Measurements from ENCODE around the gene SLC6A18.
"Not testable (repeated sequence)": the region's sequence is repeated elsewhere in the genome, so short reads cannot be mapped to it uniquely, and the experiment has no call there.

Gene SLC6A18

DNA sequence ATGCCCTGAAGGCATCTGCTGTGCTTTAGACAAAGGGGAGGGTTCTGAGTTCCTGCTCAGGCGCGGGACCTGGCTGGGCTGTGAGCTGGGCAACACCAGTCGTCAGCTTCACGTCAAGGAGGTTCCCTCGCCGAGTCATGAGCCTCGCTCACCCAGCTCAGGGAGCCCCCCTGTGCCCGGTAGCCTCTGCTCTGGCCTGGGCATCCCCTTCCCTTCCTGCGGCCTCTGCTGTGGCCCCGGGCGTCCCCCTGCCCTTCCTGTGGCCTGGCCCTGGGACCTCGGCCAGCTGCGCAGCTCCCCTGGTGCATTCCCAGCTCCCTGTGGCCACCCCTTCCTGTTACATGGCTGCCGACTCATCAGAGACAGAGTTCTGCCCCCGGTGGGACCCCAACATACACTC is 39.8 kb downstream of the SLC6A18 start:
- no peak for DNase-seq (ENCODE audit: low read depth)
- TF ChIP-seq, protein P1, sequence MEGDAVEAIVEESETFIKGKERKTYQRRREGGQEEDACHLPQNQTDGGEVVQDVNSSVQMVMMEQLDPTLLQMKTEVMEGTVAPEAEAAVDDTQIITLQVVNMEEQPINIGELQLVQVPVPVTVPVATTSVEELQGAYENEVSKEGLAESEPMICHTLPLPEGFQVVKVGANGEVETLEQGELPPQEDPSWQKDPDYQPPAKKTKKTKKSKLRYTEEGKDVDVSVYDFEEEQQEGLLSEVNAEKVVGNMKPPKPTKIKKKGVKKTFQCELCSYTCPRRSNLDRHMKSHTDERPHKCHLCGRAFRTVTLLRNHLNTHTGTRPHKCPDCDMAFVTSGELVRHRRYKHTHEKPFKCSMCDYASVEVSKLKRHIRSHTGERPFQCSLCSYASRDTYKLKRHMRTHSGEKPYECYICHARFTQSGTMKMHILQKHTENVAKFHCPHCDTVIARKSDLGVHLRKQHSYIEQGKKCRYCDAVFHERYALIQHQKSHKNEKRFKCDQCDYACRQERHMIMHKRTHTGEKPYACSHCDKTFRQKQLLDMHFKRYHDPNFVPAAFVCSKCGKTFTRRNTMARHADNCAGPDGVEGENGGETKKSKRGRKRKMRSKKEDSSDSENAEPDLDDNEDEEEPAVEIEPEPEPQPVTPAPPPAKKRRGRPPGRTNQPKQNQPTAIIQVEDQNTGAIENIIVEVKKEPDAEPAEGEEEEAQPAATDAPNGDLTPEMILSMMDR (conservative IDR thresholded peaks at IDR 0.05; ENCODE audit: low read depth, low read length), result no peak
- H3K4me3 ChIP-seq (ENCODE audit: low read length), result no peak overlapping the region

DNA sequence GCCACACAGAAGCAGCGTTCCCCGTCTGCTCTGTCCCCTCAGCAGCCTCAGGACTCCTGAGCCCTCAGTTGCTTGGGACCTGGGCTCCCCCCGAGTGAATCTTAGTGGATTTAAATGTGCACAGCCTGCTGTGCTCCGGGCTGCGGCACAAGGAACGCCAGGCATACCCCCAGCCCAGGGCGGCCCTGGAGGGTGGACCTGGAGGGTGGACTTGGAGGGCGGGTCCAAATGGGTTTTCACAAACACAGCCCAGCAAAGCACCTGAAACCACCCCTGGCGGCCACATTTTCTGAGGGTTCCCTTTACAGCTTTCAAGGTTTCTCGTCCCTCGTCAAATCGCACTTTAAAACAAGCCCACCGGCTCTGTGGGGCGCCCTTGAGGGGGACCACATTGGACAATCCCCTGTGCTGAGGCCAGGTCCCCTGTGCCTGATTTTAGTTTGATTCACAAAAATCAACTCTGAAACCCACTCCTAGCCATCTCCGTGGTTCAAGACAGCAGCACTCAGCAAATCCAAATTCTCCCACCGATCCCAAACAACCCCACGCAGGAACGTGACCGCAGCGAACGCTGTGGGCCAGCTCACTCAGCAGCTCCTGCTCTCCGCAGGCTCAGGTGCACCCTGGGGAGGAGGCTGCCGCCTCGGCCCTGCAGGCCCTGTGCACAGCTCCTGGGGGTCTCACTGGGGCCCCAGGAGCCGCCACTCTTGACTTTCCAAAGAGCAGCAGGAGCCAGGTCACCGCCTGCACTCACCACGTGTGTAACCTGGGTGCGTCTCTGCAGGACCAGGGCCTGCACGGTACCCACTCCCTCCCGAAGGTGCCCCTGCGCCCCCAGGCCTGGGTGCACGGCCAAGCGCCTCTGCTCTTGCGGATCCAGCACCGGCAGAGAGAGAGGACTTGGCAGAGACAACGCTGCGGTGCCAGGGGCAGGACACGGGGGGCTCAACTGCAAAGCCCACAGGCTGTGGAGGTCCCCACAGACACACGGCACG is 40.6 kb downstream of the SLC6A18 start:
- TF ChIP-seq, protein P1 (conservative IDR thresholded peaks at IDR 0.05; ENCODE audit: low read depth, low read length), result no peak
- no peak overlapping the region for H3K4me3 ChIP-seq (ENCODE audit: low read length)
- DNase-seq (ENCODE audit: low read depth), result no peak

DNA sequence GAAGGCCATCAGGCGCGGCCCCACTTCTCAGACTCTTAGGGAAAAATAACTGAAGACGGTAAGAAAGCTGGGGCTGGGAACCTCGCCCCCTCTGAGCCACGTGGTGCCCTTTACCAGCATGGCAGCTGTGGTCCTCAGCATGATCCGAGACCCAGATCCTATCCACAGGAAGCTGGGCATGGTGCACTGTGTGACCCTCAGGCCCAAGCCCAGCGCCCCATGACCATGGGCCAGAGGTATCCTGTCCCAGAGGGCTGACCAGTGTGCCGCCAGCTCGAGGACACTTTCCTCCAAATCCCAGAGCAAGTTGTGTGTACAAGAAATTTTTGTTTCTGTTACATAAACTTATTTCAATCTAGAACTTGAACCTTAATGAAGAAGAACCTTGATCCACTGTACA is 41.6 kb downstream of the SLC6A18 start:
- H3K4me3 ChIP-seq (ENCODE audit: low read length), result no peak overlapping the region
- TF ChIP-seq, protein P1 (conservative IDR thresholded peaks at IDR 0.05; ENCODE audit: low read depth, low read length), result no peak
- no peak for DNase-seq (ENCODE audit: low read depth)

DNA sequence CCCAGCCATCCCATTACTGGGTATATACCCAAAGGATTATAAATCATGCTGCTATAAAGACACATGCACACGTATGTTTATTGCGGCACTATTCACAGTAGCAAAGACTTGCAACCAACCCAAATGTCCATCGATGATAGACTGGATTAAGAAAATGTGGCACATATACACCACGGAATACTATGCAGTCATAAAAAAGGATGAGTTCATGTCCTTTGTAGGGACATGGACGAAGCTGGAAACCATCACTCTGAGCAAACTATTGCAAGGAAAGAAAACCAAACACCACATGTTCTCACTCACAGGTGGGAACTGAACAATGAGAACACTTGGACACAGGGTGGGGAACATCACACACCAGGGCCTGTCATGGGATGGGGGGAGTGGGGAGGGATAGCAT is 42.3 kb downstream of the SLC6A18 start:
- H3K4me3 ChIP-seq (ENCODE audit: low read length); DNase-seq (ENCODE audit: low read depth): not testable (repeated sequence)

DNA sequence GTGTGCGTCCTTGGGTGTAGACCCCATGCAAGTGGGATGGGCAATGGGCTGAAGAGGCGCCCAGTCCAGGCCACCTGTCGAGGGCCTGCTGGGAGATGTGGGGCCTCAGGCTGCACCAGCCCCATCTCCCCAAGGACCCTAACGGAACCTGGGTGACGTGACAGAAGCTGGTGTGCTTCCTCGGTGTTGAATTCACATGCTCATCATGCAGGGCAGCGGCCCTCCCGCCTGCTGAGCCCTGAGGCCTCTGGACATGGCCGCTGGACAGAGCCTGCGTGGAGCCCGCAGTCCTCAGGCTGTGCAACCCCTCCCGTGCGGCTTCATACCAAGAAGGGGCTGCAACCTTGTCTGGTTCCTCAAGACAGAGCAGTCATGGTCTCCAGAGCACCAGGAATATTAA is 42.9 kb downstream of the SLC6A18 start:
- TF ChIP-seq, protein P1 (conservative IDR thresholded peaks at IDR 0.05; ENCODE audit: low read depth, low read length), result no peak
- H3K4me3 ChIP-seq (ENCODE audit: low read length), result no peak overlapping the region
- DNase-seq (ENCODE audit: low read depth), result no peak

DNA sequence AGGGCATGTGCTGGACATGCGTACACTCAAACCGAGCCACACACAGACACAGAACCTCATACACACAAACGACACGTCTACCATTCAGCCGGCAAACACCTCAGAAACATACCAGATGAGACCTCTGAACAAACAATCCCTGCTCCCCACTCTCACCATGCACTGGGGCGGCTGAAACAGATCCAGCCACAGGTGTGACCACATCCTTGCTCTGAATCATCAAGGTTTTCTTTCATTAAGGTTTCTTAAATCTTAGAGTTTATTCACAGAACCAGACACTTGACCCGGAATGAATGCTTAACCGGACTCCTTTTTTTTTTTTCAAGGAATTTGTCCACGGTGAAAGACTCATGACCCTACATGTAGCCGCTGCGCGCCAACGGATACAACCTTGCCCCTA is 43.5 kb downstream of the SLC6A18 start:
- TF ChIP-seq, protein P1 (conservative IDR thresholded peaks at IDR 0.05; ENCODE audit: low read depth, low read length), result no peak
- H3K4me3 ChIP-seq (ENCODE audit: low read length), result no peak overlapping the region
- no peak for DNase-seq (ENCODE audit: low read depth)

DNA sequence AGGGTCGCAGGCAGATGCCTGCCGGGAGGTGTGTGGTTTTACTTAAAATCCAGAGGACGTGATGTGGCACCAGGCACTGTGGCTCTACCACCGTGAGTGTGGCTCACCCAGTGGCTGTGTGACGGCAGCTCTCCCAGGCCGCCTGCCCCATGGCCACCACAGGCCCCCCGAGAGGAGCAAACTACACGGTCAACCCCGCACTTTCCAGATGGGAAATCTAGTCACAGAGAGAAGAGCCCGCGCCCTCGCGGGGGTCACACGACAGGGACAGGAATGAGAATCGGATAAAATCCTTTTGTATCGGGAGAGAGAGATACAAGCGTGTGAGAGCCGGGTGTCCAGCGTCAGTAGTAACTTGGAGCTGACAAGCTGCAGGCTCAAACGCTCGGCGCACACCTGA is 45.2 kb downstream of the SLC6A18 start:
- H3K4me3 ChIP-seq (ENCODE audit: low read length), result no peak overlapping the region
- TF ChIP-seq, protein P1 (conservative IDR thresholded peaks at IDR 0.05; ENCODE audit: low read depth, low read length), result no peak
- DNase-seq (ENCODE audit: low read depth), result no peak
